ENCODE data around the gene SPDYE1.
"Not testable (repeated sequence)": the region's sequence is repeated elsewhere in the genome, so short reads cannot be mapped to it uniquely, and the experiment has no call there.

DNA sequence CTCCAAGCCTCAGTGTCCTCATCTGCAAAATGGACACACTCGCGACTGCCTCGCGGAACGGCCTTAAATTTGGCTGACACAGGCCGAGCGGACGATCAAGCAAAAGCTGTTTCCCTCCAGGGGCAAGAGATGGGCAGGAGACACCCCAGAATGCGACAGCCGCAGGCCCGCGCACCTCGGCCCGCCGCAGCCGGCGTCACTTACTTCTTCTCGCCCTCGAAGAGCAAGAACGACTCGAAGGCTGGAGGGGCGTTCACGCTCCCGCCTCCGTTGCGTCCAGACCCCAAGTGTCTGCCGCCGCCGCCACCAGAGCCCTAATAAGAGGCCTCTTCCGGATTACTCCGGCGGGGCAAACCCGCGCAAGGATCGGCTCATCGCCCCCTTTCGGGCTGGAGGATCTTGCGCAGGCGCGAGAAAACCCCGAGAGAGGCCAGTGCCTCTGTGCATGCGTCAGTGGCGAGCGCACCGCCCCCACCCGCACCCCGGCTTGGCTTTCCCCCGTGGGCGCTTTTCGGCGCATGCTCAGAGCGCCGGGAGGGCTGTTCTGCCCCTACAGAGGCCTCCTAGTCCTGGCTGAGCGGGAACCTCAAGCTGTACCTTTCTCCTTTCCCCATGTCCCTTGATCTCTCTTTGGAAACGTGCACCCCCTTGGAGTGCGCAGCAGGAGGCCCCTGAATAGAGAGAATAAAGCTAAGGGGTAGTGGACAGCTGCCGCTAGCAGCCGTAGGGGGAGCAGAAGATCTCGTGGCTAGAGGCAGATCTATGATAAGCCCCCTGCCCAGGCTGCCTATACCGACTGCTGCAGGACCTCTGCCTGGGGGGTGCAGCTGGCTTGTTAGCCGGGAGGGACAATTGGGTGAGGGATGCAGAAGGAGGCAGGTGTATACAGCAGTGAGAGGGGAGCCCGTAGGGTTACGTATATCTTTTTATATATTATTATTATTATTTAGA is 21.4 kb downstream of the SPDYE1 start:
- peak in 2 of 3 experiments; percentile 66 for TF ChIP-seq CTCF (optimal IDR thresholded peaks at IDR 0.05 in 1 of 3, IDR thresholded peaks at IDR 0.05 in 1 of 3, conservative IDR thresholded peaks at IDR 0.05 in 1 of 3; ENCODE audit: extremely low read depth in 1 of 3, insufficient read depth in 2 of 3, low read length in 3 of 3)
- not testable (repeated sequence) for TF ChIP-seq EZH2 (IDR thresholded peaks at IDR 0.05; ENCODE audit: low read length)

All from keratinocyte (primary cell).